Measurements from ENCODE around the gene TSC22D1.

TSC22D1 gene

DNA sequence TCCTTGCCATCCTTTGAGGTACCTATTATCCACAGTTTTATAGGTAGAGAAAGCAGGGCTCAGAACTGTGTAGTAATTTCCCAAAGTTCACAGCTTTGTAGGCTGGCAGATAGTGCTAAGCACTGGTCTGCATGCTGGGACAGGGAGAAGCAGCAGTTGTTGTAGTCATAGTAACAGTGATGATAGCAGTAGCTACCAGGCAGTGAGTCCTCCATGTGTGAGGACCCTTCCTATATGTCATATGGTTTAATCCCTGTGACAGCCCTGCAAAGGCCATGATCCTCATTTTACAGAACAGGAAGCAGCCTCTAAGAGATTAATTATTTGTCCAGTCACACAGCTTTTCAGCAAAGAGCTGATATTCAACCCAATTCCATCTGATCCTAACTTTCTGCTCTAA, 181.5 kb downstream of the TSC22D1 start:
- peaks cover 0 to 49% (median 30%) of the 10 kb centered on the region in 4 experiments for H3K4me1 ChIP-seq (ENCODE audit: control extremely low read depth in 1 of 4, control insufficient read depth in 4 of 4, insufficient read depth in 4 of 4, low read length in 3 of 4)
- CTCF ChIA-PET: interaction anchor here (0.6 to 1.4 kb wide), 9 partner anchors 9 to 152 kb away, joined by 3 to 6 read pairs (median 4); no protein-coding TSS in a partner anchor
- H3K36me3 ChIP-seq (ENCODE audit: control insufficient read depth in 4 of 4, insufficient read depth in 4 of 4, low read length in 3 of 4): no peaks in the 10 kb centered on the region
- H3K27ac ChIP-seq (ENCODE audit: insufficient read depth in 1 of 2, low read depth in 1 of 2, low read length in 2 of 2, poor library complexity in 1 of 2, severe bottlenecking in 2 of 2): no peak overlapping the region
- no peak overlapping the region for H3K4me3 ChIP-seq (ENCODE audit: control insufficient read depth in 1 of 7, extremely low read depth in 1 of 7, insufficient read depth in 4 of 7, low read depth in 2 of 7, low read length in 6 of 7)
- POLR2A ChIA-PET: interaction anchor here (0.9 to 2.2 kb wide), 4 partner anchors 12 to 42 kb away, joined by 3 to 9 read pairs (median 4); no protein-coding TSS in a partner anchor
- H3K9me3 ChIP-seq (ENCODE audit: control extremely low read depth in 1 of 5, control insufficient read depth in 4 of 5, insufficient read depth in 2 of 5, low read depth in 1 of 5, low read length in 4 of 5): no peaks in the 10 kb centered on the region
- peak in 2 of 3 donors; percentile 64 to 79 for DNase-seq
- no peaks in the 10 kb centered on the region for H3K27me3 ChIP-seq (replicated peaks in 2 of 5; ENCODE audit: control insufficient read depth in 4 of 5, insufficient read depth in 5 of 5, low read length in 4 of 5)

DNA sequence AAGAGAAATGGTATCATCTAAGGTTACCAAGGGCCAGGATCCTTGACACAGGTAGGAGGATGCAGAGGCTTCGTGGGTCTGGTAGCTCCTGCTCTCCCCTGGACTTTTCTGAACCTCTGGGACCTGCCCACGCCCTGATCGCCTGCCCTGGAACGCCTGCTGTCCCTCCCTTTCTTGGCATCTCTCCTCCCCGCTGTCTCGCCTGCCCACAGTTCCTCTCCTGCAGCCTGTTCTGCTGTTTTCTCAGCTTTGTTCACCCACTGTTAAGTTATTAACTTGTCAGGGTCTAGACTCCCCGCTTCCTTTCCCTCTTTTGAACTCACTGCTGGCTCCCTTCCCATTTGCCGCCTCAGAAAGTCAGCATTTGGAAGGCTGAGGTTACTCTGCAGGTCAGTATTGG, 182.7 kb downstream of the TSC22D1 start:
- CTCF ChIA-PET: interaction anchor here (0.8 to 2.6 kb wide), 4 partner anchors 17 to 61 kb away, joined by 3 to 7 read pairs (median 4); no protein-coding TSS in a partner anchor
- no peak overlapping the region for H3K27ac ChIP-seq (ENCODE audit: insufficient read depth in 1 of 2, low read depth in 1 of 2, low read length in 2 of 2, poor library complexity in 1 of 2, severe bottlenecking in 2 of 2)
- H3K9me3 ChIP-seq (ENCODE audit: control extremely low read depth in 1 of 5, control insufficient read depth in 4 of 5, insufficient read depth in 2 of 5, low read depth in 1 of 5, low read length in 4 of 5): no peaks in the 10 kb centered on the region
- DNase-seq: peak in 1 of 3 donors; percentile 66
- 2% methylated on average over 7 of the region's 8 CpGs for WGBS (ENCODE audit: insufficient coverage)
- H3K27me3 ChIP-seq (replicated peaks in 2 of 5; ENCODE audit: control insufficient read depth in 4 of 5, insufficient read depth in 5 of 5, low read length in 4 of 5): no peaks in the 10 kb centered on the region
- H3K4me3 ChIP-seq (ENCODE audit: control insufficient read depth in 1 of 7, extremely low read depth in 1 of 7, insufficient read depth in 4 of 7, low read depth in 2 of 7, low read length in 6 of 7): peak overlapping the region in 2 of 7 experiments; percentile 22 to 53
- H3K4me1 ChIP-seq (ENCODE audit: control extremely low read depth in 1 of 4, control insufficient read depth in 4 of 4, insufficient read depth in 4 of 4, low read length in 3 of 4): peaks cover 0 to 56% (median 40%) of the 10 kb centered on the region in 4 experiments
- no peaks in the 10 kb centered on the region for H3K36me3 ChIP-seq (ENCODE audit: control insufficient read depth in 4 of 4, insufficient read depth in 4 of 4, low read length in 3 of 4)
- POLR2A ChIA-PET: interaction anchor here (0.6 to 2.2 kb wide), 3 partner anchors 13 to 326 kb away, joined by 3 to 9 read pairs (median 4); no protein-coding TSS in a partner anchor

DNA sequence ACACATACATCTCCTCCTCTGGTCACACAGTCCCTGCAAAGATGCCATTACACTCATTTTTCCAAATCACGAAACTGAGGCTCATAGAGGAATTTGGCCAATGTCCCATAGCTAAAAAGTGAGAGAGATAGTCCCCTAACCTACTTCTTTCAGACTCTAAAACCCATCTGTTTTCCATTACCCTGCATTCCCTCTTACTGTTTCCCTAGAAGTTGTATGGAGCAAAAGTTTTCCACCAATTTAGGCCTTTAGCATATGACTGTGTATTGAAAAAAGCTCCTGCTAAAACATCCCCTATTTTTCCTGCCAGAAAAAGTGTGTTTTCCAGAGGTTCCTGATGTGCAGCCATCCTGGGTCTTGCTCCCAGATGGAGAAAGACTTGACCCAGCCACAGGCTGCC, 186.3 kb downstream of the TSC22D1 start:
- Histone ChIP-seq H3K9me3 (ENCODE audit: control extremely low read depth in 1 of 5, control insufficient read depth in 4 of 5, insufficient read depth in 2 of 5, low read depth in 1 of 5, low read length in 4 of 5) (no peaks in the 10 kb centered on the region), H3K27ac (ENCODE audit: insufficient read depth in 1 of 2, low read depth in 1 of 2, low read length in 2 of 2, poor library complexity in 1 of 2, severe bottlenecking in 2 of 2) (no peak overlapping the region), H3K4me1 (ENCODE audit: control extremely low read depth in 1 of 4, control insufficient read depth in 4 of 4, insufficient read depth in 4 of 4, low read length in 3 of 4) (peaks cover 0 to 49% (median 35%) of the 10 kb centered on the region in 4 experiments), H3K27me3 (replicated peaks in 2 of 5; ENCODE audit: control insufficient read depth in 4 of 5, insufficient read depth in 5 of 5, low read length in 4 of 5) (no peaks in the 10 kb centered on the region), H3K36me3 (ENCODE audit: control insufficient read depth in 4 of 4, insufficient read depth in 4 of 4, low read length in 3 of 4) (no peaks in the 10 kb centered on the region), H3K4me3 (ENCODE audit: control insufficient read depth in 1 of 7, extremely low read depth in 1 of 7, insufficient read depth in 4 of 7, low read depth in 2 of 7, low read length in 6 of 7) (no peak overlapping the region)
- POLR2A ChIA-PET: interaction anchor here (0.6 to 0.8 kb wide), 2 partner anchors 8 to 71 kb away, joined by 3 to 4 read pairs; no protein-coding TSS in a partner anchor
- DNase-seq: no peak
- 83% methylated on average over 1 of the region's 1 CpG for WGBS (ENCODE audit: insufficient coverage)
- CTCF ChIA-PET: interaction anchor here (1.0 to 1.5 kb wide), 5 partner anchors 8 to 54 kb away, joined by 3 to 4 read pairs (median 3); no protein-coding TSS in a partner anchor

DNA sequence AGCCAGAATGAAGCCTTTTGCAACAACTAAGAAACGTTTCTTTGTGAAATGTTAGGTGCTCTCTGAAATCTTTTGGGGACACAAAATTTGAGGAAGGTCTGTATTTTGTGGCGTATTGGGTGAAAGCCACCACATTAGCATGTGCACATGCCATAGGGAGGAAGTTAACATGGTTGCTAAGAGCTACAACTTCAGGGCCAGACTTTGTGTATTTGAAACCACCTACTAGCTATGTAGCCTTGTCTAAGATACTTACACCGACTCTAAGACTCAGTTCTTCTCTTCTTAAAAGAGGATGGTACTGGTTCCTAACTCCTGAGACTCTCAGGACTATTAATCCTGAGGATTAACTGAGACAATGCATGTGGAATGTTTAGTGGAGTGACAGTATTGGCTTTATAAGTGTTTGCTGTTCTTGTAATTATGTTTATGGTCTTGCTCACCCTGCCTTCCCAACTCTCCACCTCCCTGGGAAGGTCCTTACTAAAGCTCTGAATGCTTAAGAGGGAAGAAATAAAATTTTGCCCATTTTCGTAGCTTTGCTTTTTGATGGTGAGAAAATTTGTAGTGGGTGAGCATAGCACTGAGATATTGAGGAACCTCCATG, 187.0 kb downstream of the TSC22D1 start:
- no peaks in the 10 kb centered on the region for H3K27me3 ChIP-seq (replicated peaks in 2 of 5; ENCODE audit: control insufficient read depth in 4 of 5, insufficient read depth in 5 of 5, low read length in 4 of 5)
- no peak overlapping the region for H3K4me3 ChIP-seq (ENCODE audit: control insufficient read depth in 1 of 7, extremely low read depth in 1 of 7, insufficient read depth in 4 of 7, low read depth in 2 of 7, low read length in 6 of 7)
- H3K36me3 ChIP-seq (ENCODE audit: control insufficient read depth in 4 of 4, insufficient read depth in 4 of 4, low read length in 3 of 4): no peaks in the 10 kb centered on the region
- peak overlapping the region in 1 of 2 experiments; percentile 38 for H3K27ac ChIP-seq (ENCODE audit: insufficient read depth in 1 of 2, low read depth in 1 of 2, low read length in 2 of 2, poor library complexity in 1 of 2, severe bottlenecking in 2 of 2)
- ChIA-PET CTCF (interaction anchor here (0.8 to 1.5 kb wide), 7 partner anchors 9 to 114 kb away, joined by 3 to 4 read pairs (median 3); no protein-coding TSS in a partner anchor), POLR2A (interaction anchor here (0.8 kb wide), 1 partner anchor 8 kb away, joined by 3 read pairs; no protein-coding TSS in a partner anchor)
- 22% methylated on average over 1 of the region's 4 CpGs for WGBS (ENCODE audit: insufficient coverage)
- DNase-seq: peak in 2 of 3 donors; percentile 86 to 91
- H3K4me1 ChIP-seq (ENCODE audit: control extremely low read depth in 1 of 4, control insufficient read depth in 4 of 4, insufficient read depth in 4 of 4, low read length in 3 of 4): peaks cover 0 to 43% (median 29%) of the 10 kb centered on the region in 4 experiments
- no peaks in the 10 kb centered on the region for H3K9me3 ChIP-seq (ENCODE audit: control extremely low read depth in 1 of 5, control insufficient read depth in 4 of 5, insufficient read depth in 2 of 5, low read depth in 1 of 5, low read length in 4 of 5)

DNA sequence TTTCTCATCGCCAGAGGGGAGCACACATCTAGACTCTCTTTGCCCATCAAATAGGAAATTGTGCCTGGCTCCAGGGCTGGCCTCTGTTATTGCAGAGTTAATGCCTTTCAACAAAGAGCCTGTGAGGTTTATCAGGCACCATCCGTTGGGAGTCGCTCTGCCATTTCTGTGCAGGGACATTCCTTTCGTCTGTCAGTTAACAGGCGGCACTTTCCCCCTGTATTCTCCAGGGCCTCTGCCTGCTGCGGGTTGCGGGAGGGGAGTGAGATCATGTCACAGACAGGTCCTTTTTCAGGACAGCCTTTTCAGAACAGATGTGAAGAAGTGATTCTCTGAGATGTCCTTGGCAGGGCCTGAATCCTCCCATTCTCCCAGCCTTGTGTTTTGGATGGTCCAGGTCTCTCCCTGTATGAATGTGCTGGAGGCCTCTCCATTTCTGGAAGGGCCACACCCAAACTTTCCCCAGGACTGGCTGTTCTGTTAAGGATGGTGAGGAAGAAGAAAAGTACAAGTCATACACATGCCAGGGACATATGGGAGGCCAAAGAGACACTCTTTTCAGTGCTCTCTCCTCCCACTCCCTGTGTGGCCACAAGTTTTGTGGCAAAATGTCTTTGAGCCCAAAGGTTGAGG, 187.6 kb downstream of the TSC22D1 start:
- no peak for DNase-seq
- CTCF ChIA-PET: interaction anchor here (0.8 to 2.5 kb wide), 4 partner anchors 9 to 114 kb away, joined by 3 to 6 read pairs (median 4); no protein-coding TSS in a partner anchor
- WGBS (ENCODE audit: insufficient coverage): 100% methylated on average over 4 of the region's 7 CpGs
- H3K27ac ChIP-seq (ENCODE audit: insufficient read depth in 1 of 2, low read depth in 1 of 2, low read length in 2 of 2, poor library complexity in 1 of 2, severe bottlenecking in 2 of 2): no peak overlapping the region
- peaks cover 0 to 39% (median 27%) of the 10 kb centered on the region in 4 experiments for H3K4me1 ChIP-seq (ENCODE audit: control extremely low read depth in 1 of 4, control insufficient read depth in 4 of 4, insufficient read depth in 4 of 4, low read length in 3 of 4)
- POLR2A ChIA-PET: no interaction called here
- no peaks in the 10 kb centered on the region for H3K9me3 ChIP-seq (ENCODE audit: control extremely low read depth in 1 of 5, control insufficient read depth in 4 of 5, insufficient read depth in 2 of 5, low read depth in 1 of 5, low read length in 4 of 5)
- no peak overlapping the region for H3K4me3 ChIP-seq (ENCODE audit: control insufficient read depth in 1 of 7, extremely low read depth in 1 of 7, insufficient read depth in 4 of 7, low read depth in 2 of 7, low read length in 6 of 7)
- H3K27me3 ChIP-seq (replicated peaks in 2 of 5; ENCODE audit: control insufficient read depth in 4 of 5, insufficient read depth in 5 of 5, low read length in 4 of 5): no peaks in the 10 kb centered on the region
- no peaks in the 10 kb centered on the region for H3K36me3 ChIP-seq (ENCODE audit: control insufficient read depth in 4 of 4, insufficient read depth in 4 of 4, low read length in 3 of 4)

DNA sequence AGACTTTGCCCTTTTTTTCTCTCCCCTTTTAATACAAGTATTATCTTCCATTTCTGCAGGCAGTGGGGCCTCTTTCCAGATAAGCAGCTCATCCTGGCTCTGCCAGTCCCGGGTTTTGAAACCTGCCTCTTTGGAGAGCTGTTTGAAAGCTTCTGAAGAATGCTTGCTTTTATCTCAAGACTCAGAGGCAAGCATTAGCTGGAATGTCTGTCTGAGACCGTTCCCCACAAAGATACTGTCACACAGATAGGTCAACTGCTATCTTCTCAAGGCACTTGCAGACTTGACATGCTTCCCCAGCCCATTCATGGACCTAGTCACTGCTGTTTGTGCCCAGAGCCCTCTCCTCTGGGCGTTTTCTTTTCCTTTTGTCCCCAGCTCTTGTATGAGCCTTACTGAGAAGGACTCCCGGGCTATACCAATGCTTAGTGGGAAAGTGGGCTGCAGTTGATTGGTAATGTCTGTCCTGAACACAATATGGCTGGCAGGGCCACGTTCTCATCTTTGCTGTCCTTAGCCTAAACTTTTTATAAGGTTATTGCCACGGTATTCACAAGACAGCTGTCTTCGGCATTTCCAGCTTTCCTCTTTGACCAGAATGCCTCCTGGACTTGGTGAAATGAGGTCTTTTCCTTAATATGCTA, 189.1 kb downstream of the TSC22D1 start:
- peak; percentile 49 to 80 (median 62) for DNase-seq

More for the DNA sequence above, 189.1 kb downstream of the TSC22D1 start:
- Histone ChIP-seq H3K4me1 (ENCODE audit: control extremely low read depth in 1 of 4, control insufficient read depth in 4 of 4, insufficient read depth in 4 of 4, low read length in 3 of 4) (peaks cover 0 to 33% (median 23%) of the 10 kb centered on the region in 4 experiments), H3K27me3 (replicated peaks in 2 of 5; ENCODE audit: control insufficient read depth in 4 of 5, insufficient read depth in 5 of 5, low read length in 4 of 5) (no peaks in the 10 kb centered on the region), H3K27ac (ENCODE audit: insufficient read depth in 1 of 2, low read depth in 1 of 2, low read length in 2 of 2, poor library complexity in 1 of 2, severe bottlenecking in 2 of 2) (peak overlapping the region; percentile 3 to 20), H3K4me3 (ENCODE audit: control insufficient read depth in 1 of 7, extremely low read depth in 1 of 7, insufficient read depth in 4 of 7, low read depth in 2 of 7, low read length in 6 of 7) (no peak overlapping the region), H3K36me3 (ENCODE audit: control insufficient read depth in 4 of 4, insufficient read depth in 4 of 4, low read length in 3 of 4) (no peaks in the 10 kb centered on the region), H3K9me3 (ENCODE audit: control extremely low read depth in 1 of 5, control insufficient read depth in 4 of 5, insufficient read depth in 2 of 5, low read depth in 1 of 5, low read length in 4 of 5) (no peaks in the 10 kb centered on the region)
- ChIA-PET POLR2A (interaction anchor here (0.8 to 1.0 kb wide), 2 partner anchors 11 to 50 kb away, joined by 3 read pairs; no protein-coding TSS in a partner anchor), CTCF (interaction anchor here (1.1 to 2.5 kb wide), 3 partner anchors 11 to 47 kb away, joined by 3 to 6 read pairs (median 3); no protein-coding TSS in a partner anchor)
- 71% methylated on average over 4 of the region's 7 CpGs for WGBS (ENCODE audit: insufficient coverage)

Data from common myeloid progenitor, CD34-positive (primary cell).